Activated naive CD8-positive, alpha-beta T cell treated with anti-CD3 and anti-CD28 coated beads, Interleukin-2, amount 10 ng/mL, durations not matched to agents 7 days and 5 days (primary cell): ENCODE data around the gene KIAA0930. TPM values are rescaled to one million over a fixed set of nuclear protein-coding genes. Genes with fewer than 3 reads are reported as not detected.

ENCODE experiments used
- ATAC-seq: fragments of 150-1000 bp; cut with Tn5 transposase; one replicate; pipeline ENCODE4 v1.10.0; 2021; ENCODE audit warnings: low read depth, moderate library complexity
- POLR2A ChIA-PET: fragments of 350-600 bp; sonication (Branson Sonifier 250); formaldehyde crosslinking; loops from one replicate; lab custom pipeline; 2021; ENCODE audit warnings: antibody characterized with exemption; lab: Charles Lee
- DNase-seq: peaks from one replicate; pipeline ENCODE4 v3.0.0; 2021
- H3K27ac Mint-ChIP-seq: one replicate; pipeline ENCODE4 v1.8.0; 2022; ENCODE audit warnings: mild to moderate bottlenecking, mixed read lengths
- H3K27me3 Mint-ChIP-seq: one replicate; pipeline ENCODE4 v1.8.0; 2022; ENCODE audit warnings: mild to moderate bottlenecking, moderate library complexity, mixed read lengths
- H3K36me3 Mint-ChIP-seq: one replicate; pipeline ENCODE4 v1.8.0; 2021; ENCODE audit warnings: mild to moderate bottlenecking, mixed read lengths
- H3K4me1 Mint-ChIP-seq: one replicate; pipeline ENCODE4 v1.8.0; 2021; ENCODE audit warnings: mixed read lengths
- H3K4me3 Mint-ChIP-seq: one replicate; pipeline ENCODE4 v1.8.0; 2022; ENCODE audit warnings: mild to moderate bottlenecking, moderate library complexity, mixed read lengths
- H3K9me3 Mint-ChIP-seq: one replicate; pipeline ENCODE4 v1.8.0; 2021; ENCODE audit warnings: mixed read lengths
- microRNA-seq: library from miRNA; unstranded; fragments of <30 nt; microRNA quantifications from one replicate; pipeline ENCODE4 v1.2.0, GENCODE V29; 2022
- total RNA-seq, 2 experiments: library from RNA; stranded (reverse); gene quantifications; one replicate each; pipeline ENCODE4 v1.2.3, GENCODE V29; 2021

Gene KIAA0930
- total RNA-seq, 2 experiments from 2014 or later: 38.0 to 41.9 TPM

GRCh38 chr22:45151503-45151902 lies 89.2 kb downstream of the KIAA0930 start:
- POLR2A ChIA-PET: no interaction called here
- no peak for DNase-seq
- no peak overlapping the region for H3K27ac Mint-ChIP-seq

GRCh38 chr22:45150139-45150538 lies 90.6 kb downstream of the KIAA0930 start:
- H3K4me3 Mint-ChIP-seq: no peak overlapping the region
- POLR2A ChIA-PET: interaction anchor here (0.6 kb wide), 1 partner anchor 27 kb away, joined by 3 read pairs; no protein-coding TSS in a partner anchor
- peaks cover 30% of the 10 kb centered on the region for H3K36me3 Mint-ChIP-seq

More at GRCh38 chr22:45151503-45151902, 89.2 kb downstream of the KIAA0930 start:
- H3K9me3 Mint-ChIP-seq: no peaks in the 10 kb centered on the region
- H3K4me1 Mint-ChIP-seq: peaks cover 5% of the 10 kb centered on the region
- no peak for ATAC-seq
- H3K27me3 Mint-ChIP-seq: no peaks in the 10 kb centered on the region
- no peak overlapping the region for H3K4me3 Mint-ChIP-seq
- peaks cover 26% of the 10 kb centered on the region for H3K36me3 Mint-ChIP-seq

GRCh38 chr22:45149671-45150070 lies 91.0 kb downstream of the KIAA0930 start:
- H3K27me3 Mint-ChIP-seq: no peaks in the 10 kb centered on the region
- ATAC-seq (no peak), DNase-seq (no peak)
- peaks cover 5% of the 10 kb centered on the region for H3K4me1 Mint-ChIP-seq
- H3K9me3 Mint-ChIP-seq: no peaks in the 10 kb centered on the region
- H3K27ac Mint-ChIP-seq: no peak overlapping the region
- POLR2A ChIA-PET: no interaction called here
- peaks cover 30% of the 10 kb centered on the region for H3K36me3 Mint-ChIP-seq
- H3K4me3 Mint-ChIP-seq: no peak overlapping the region

More at GRCh38 chr22:45150139-45150538, 90.6 kb downstream of the KIAA0930 start:
- ATAC-seq (no peak), DNase-seq (no peak)
- no peak overlapping the region for H3K27ac Mint-ChIP-seq
- H3K4me1 Mint-ChIP-seq: peaks cover 5% of the 10 kb centered on the region
- no peaks in the 10 kb centered on the region for H3K27me3 Mint-ChIP-seq
- no peaks in the 10 kb centered on the region for H3K9me3 Mint-ChIP-seq

- H3K27ac Mint-ChIP-seq: no peak overlapping the region
- no peak overlapping the region for H3K4me3 Mint-ChIP-seq
- H3K36me3 Mint-ChIP-seq: peaks cover 29% of the 10 kb centered on the region
- DNase-seq: no peak
- no peak for ATAC-seq
- no peaks in the 10 kb centered on the region for H3K4me1 Mint-ChIP-seq
- POLR2A ChIA-PET: interaction anchor here (0.7 kb wide), 1 partner anchor 1045 kb away, joined by 3 read pairs; no protein-coding TSS in a partner anchor
- peaks cover 1% of the 10 kb centered on the region for H3K9me3 Mint-ChIP-seq
- no peaks in the 10 kb centered on the region for H3K27me3 Mint-ChIP-seq
Measured at GRCh38 chr22:45144916-45145315, 95.8 kb downstream of the KIAA0930 start.

GRCh38 chr22:45142376-45142775 lies 98.3 kb downstream of the KIAA0930 start:
- no peaks in the 10 kb centered on the region for H3K27me3 Mint-ChIP-seq
- POLR2A ChIA-PET: no interaction called here
- peaks cover 1% of the 10 kb centered on the region for H3K9me3 Mint-ChIP-seq
- H3K36me3 Mint-ChIP-seq: peaks cover 28% of the 10 kb centered on the region
- H3K27ac Mint-ChIP-seq: no peak overlapping the region
- DNase-seq: no peak
- no peak overlapping the region for H3K4me3 Mint-ChIP-seq
- no peak for ATAC-seq
- H3K4me1 Mint-ChIP-seq: no peaks in the 10 kb centered on the region

Small RNA genes within 50 kb of the gene (microRNA-seq; reads per million reads assigned to microRNA genes)
- 4.9 reads per million for gene MIR1249

Other genes with a start within 250 kb of the KIAA0930 start
- gene PHF21B, start 230.9 kb downstream of the KIAA0930 start, total RNA-seq: not detected
- 100 to 1,000 TPM; 150 to 152 TPM for gene NUP50, start 77.0 kb downstream of the KIAA0930 start, total RNA-seq
- gene UPK3A, start 44.1 kb upstream of the KIAA0930 start, total RNA-seq: not detected
- gene FAM118A, start 69.0 kb upstream of the KIAA0930 start, total RNA-seq: 10 to 100 TPM; 71.9 to 77.0 TPM
- gene SMC1B, start 172.7 kb upstream of the KIAA0930 start, total RNA-seq: 1 to 10 TPM; 2.4 to 2.5 TPM
- 10 to 100 TPM; 11.2 to 12.1 TPM for gene RIBC2, start 172.8 kb upstream of the KIAA0930 start, total RNA-seq